HG02763 (cell line): Measurements from ENCODE around the gene LOC101059915.
A peak's percentile ranks its signal among the peaks of the same experiment; 100 is the strongest.
"Not testable (repeated sequence)": the region's sequence is repeated elsewhere in the genome, so short reads cannot be mapped to it uniquely, and the experiment has no call there.

Experiments
- ATAC-seq: cut with Tn5 transposase; IDR thresholded peaks from one replicate; pipeline ENCODE4 v1.9.1; 2021; ENCODE audit warnings: mild to moderate bottlenecking, moderate library complexity; ENCODE audit not compliant: unreplicated experiment

LOC101059915 gene

DNA sequence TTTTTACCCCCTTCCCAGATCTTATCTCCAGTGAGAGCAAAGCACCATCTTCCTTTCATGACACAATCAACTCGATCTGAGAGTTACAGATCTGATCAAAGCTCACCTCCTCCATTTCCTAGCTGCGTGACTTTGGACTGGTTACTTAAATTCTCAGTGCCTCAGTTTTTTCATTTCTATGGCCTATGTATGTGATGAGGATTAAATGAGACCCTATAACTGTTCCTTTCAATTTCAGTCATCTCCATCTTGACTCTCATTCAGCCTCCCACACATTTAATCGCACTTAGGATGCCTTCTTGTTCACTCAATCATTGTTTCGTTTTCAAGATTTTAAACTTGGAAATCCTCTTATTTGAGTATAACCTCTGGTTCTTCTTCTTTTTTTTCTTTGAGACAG lies 28.9 kb upstream of the LOC101059915 start:
- ATAC-seq, result no peak

DNA sequence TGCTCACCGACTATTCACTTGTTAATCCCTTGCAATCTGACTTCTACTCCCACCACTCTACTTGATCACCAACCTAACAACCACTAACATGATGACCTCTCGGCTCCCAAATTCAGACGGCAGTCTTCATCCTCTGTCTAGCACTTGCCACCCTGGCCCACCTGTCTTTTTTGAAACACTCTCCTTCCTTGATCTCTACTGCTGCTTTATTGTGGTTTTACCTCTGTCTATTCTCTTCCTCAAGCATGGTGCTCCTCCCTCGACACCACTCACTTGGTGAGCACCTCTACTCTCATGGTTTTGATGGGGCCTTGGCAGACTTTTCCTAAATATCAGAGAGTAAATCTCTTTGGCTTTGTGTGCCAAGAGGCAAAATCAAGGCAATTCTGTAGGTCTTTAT lies 27.3 kb upstream of the LOC101059915 start:
- ATAC-seq, result no peak

DNA sequence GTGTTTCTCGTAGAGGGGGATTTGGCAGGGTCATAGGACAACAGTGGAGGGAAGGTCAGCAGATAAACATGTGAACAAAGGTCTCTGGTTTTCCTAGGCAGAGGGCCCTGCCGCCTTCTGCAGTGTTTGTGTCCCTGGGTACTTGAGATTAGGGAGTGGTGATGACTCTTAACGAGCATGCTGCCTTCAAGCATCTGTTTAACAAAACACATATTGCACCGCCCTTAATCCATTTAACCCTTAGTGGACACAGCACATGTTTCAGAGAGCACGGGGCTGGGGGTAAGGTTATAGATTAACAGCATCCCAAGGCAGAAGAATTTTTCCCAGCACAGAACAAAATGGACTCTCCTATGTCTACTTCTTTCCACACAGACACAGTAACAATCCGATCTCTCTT lies 22.9 kb upstream of the LOC101059915 start:
- not testable (repeated sequence) for ATAC-seq

DNA sequence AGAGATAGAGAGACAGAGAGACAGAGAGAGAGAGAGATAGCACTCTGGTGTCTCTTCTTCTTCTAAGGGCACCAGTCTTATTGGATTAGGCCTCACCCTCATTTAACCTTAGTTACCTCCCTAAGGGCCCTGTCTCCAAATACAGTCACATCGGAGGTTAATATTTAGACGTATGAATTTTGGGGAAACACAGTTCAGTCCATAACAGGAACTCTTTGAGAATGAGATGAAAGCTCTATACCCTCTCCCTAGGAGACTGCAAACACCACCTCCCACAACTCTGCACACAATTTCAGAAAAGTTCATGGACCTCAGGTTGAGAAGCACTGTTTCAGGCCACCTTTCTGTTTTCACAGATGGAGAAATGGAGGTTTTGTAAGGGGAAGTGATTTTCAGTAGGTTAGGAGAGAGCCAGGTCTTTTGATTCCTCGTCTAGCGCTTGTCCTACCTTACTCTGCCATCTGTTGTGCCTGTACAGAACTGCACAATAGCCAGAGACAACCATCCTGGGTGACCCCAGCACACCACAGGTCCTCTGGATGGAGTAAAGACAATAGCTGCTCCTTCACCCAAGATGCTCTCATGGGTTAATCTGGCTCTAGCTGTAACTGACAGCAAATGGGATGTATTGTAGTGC lies 16.9 kb upstream of the LOC101059915 start:
- ATAC-seq, result peak; percentile 79

DNA sequence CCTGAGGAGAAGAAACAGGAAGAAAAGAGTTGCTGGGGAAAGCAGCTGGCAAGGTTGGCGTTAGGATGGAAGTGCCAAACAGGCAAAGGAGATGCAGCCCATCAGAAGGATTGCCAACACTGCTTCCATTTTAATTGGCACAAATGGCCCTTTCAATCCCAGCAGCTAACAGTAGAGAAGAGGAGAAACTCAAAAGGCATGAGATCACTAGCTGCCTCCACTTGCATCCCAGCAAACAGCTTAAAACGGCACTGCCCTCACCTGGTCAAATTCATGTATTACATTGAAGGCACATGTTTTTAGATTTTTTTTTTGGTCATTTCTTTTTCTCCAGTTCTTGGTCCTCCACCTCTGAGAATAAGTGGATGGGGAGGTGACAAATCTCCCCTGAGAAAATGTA lies 14.9 kb upstream of the LOC101059915 start:
- no peak for ATAC-seq

- no peak for ATAC-seq
Observed at GRCh38 chrX:71653344-71653743, 14.0 kb upstream of the LOC101059915 start.

- no peak for ATAC-seq
Observed at GRCh38 chrX:71657267-71657666, 10.1 kb upstream of the LOC101059915 start.

GRCh38 chrX:71659342-71659741 lies 8.0 kb upstream of the LOC101059915 start:
- no peak for ATAC-seq

GRCh38 chrX:71659959-71660358 lies 7.4 kb upstream of the LOC101059915 start:
- no peak for ATAC-seq

DNA sequence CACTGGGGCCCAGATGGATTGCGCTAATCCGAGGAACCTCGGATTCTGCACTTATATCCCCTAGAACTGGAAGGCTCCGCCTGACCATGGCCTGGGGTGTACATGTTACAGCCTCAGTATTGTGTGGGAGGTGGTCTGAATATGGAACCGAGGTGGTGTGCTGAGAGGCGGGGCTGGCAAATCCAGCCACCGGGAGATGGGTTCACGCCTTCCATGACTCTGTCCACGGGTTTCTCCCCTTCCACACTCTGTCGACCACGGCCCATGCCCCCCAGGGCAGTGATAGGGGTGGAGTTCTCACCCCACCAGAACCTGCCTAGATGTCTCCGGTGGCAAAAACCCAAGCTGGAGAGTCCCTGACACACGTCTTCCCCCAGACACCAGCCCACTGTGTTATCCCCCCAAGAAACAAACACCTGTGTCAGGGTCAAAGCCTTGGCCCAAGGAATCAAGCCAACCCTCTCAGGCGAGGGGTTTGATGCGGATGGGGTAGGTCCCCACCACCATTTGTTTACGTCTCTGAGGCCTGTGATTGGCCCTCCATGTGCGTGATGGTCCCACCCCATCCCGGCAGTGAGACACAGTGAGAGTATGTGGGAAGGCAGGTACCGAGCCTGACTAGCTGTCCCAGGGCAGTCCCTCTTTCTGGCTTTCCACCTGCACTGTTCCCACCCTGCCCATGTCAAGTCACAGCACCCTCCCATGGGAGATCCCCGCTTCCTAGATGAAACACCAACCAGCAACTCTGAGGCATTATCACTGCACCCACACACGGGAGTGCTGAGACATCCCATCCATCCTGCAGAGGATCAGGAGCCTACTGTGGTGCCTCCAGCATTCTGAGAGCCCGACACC lies 6.6 kb upstream of the LOC101059915 start:
- no peak for ATAC-seq

DNA sequence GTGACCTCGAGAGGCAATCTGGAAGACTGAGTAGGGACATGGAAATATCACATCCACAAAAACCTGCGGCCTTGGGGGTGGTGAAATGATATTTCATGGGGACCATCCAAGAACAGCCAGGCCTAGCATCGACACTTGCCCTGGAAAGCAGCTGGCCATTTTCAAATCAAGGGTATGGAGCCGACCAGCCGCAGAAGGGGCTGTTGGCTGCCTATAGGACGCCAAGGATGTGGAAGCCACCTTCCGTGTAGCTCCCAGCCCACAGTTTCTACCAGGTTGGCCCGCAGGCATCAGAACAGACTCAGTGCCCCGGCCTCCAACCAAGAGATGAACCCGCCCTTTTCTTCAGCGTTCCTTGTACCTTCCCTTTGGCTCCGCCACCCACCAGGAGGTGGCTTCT lies 5.4 kb upstream of the LOC101059915 start:
- ATAC-seq, result no peak

DNA sequence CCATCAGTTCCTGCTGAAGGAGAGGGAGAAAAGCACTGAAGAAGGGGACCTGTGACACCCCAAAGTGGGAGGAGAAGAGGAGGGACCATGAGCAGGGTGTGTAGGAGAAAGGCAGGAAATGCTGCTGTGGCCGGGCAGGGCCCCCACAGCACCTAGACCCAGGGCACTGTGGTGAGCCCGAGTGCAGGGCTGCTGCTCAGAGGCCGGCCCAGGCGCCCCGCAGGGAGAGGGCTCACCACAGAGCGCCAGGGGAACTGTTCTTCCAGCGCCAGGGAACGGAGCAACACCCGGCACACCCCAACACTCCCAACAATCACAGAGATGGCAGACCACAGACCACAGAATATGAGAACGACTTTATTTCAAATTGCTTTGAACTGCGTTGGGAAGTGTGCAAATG lies 4.7 kb upstream of the LOC101059915 start:
- ATAC-seq, result not testable (repeated sequence)

DNA sequence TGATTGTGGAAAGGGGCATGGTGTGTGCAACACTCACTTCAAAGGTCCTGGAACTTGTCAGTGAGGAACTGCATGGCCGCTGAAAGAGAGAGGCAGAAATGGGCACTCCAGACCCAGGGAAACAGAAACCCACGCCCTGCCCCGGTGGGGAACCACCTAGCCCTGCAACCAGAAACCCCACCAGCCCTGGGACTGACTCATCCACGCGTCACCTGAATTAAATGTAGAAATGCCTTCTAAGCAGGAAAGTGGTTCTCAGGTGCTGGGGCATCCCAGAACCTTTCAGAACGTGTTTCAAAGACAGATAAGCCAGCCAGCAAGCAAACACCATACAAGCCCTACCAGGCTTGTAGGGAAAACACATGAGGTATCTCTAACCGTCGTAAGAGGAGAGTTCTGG lies 4.1 kb upstream of the LOC101059915 start:
- ATAC-seq, result not testable (repeated sequence)

DNA sequence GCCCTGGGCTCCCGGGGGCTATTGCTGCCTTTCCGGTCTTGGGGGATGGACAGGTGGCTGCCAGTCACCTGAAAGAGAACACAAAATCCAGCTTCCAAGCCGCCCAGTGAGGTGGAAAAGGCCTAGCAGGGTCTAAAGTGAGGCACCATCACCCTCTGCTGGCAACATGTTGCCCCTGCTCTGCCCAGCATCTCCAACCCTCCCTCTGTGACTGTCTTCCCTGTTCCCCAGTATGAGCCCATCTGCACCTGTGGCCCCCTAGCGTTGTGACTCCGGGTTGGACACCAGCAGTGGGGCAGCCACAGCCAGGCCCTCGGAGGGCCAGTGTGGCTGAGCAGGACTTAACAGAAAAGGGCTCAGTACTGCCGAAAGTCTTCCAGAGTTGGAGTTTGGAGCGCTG lies 3.1 kb upstream of the LOC101059915 start:
- ATAC-seq, result not testable (repeated sequence)

- no peak for ATAC-seq
Observed at GRCh38 chrX:71664889-71665491, 2.4 kb upstream of the LOC101059915 start.

GRCh38 chrX:71665747-71666146 lies 1.6 kb upstream of the LOC101059915 start:
- ATAC-seq, result no peak

GRCh38 chrX:71666240-71667223 lies 814 bp upstream of the LOC101059915 start:
- ATAC-seq, result no peak

DNA sequence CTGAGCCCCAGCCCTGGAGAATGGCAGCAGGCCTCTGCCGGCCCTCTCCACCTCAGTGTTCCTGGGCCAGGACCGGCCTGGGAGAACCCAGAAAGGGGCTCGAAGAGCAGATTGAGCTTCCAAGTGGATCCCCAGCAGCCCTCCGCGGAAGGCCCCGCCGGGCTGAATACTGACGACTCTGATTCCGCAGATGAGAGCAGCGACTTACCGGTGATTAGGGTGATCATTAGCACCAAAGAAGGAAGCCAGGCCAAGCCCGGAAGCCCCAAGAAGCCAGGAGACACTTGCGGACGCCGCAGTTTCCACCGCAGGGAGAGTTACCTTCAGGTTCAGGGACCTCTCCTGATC lies 876 bp downstream of the LOC101059915 start:
- no peak for ATAC-seq

DNA sequence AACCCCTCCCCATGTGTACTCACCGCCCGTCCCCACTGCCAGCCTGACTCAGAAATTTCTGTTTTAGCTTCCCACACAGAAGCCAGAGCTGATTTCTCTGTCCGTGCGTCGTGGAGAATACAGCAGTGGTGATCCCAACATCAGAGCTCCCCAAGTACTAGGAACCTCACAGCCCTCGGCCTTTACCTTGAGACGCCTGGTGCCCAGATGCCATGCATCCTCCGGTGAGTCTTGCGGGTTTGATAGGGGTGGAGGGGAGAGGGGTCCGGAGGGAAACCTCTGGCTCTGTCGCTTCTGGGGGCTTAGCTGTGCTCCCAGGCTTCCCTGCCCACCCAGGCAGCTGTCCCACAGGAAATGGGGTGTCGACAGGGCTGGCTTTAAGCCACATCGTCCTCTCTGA lies 2.1 kb downstream of the LOC101059915 start:
- ATAC-seq, result no peak

- not testable (repeated sequence) for ATAC-seq
Observed at GRCh38 chrX:71669947-71670346, 2.6 kb downstream of the LOC101059915 start.
